Fibroblast of skin of right quadriceps (primary cell): Measurements from ENCODE around the gene MAP3K4.
A peak's percentile ranks its signal among the peaks of the same experiment; 100 is the strongest.
"Not testable (repeated sequence)": the region's sequence is repeated elsewhere in the genome, so short reads cannot be mapped to it uniquely, and the experiment has no call there.

Experiments
- DNase-seq: peaks from one replicate; pipeline ENCODE4 v3.0.0-alpha.2; 2013

Gene MAP3K4

GRCh38 chr6:161091151-161091550 lies 99.6 kb downstream of the MAP3K4 start:
- peak; percentile 26 for DNase-seq

GRCh38 chr6:161091972-161092701 lies 100.6 kb downstream of the MAP3K4 start:
- peak; percentile 78 for DNase-seq

GRCh38 chr6:161094955-161095354 lies 103.4 kb downstream of the MAP3K4 start:
- DNase-seq = peak; percentile 16

- DNase-seq = no peak
These were observed 104.3 kb downstream of the MAP3K4 start for GRCh38 chr6:161095916-161096315.

- no peak for DNase-seq
These were observed 108.5 kb downstream of the MAP3K4 start for GRCh38 chr6:161100072-161100471.

- peak; percentile 12 for DNase-seq
These were observed 109.9 kb downstream of the MAP3K4 start for GRCh38 chr6:161101517-161101916.

GRCh38 chr6:161103475-161103874 lies 111.9 kb downstream of the MAP3K4 start:
- DNase-seq = no peak

GRCh38 chr6:161104966-161105365 lies 113.4 kb downstream of the MAP3K4 start:
- DNase-seq = peak; percentile 59

GRCh38 chr6:161105408-161105807 lies 113.8 kb downstream of the MAP3K4 start:
- no peak for DNase-seq

GRCh38 chr6:161107779-161108730 lies 116.5 kb downstream of the MAP3K4 start:
- DNase-seq = no peak

GRCh38 chr6:161108916-161109315 lies 117.3 kb downstream of the MAP3K4 start:
- no peak for DNase-seq

GRCh38 chr6:161109366-161109765 lies 117.8 kb downstream of the MAP3K4 start:
- no peak for DNase-seq

GRCh38 chr6:161110028-161110779 lies 118.6 kb downstream of the MAP3K4 start:
- DNase-seq = no peak

GRCh38 chr6:161111261-161111660 lies 119.7 kb downstream of the MAP3K4 start:
- no peak for DNase-seq

GRCh38 chr6:161115468-161115867 lies 123.9 kb downstream of the MAP3K4 start:
- no peak for DNase-seq

- no peak for DNase-seq
These were observed 125.0 kb downstream of the MAP3K4 start for GRCh38 chr6:161116554-161116953.

GRCh38 chr6:161117308-161117707 lies 125.7 kb downstream of the MAP3K4 start:
- no peak for DNase-seq

GRCh38 chr6:161117942-161118341 lies 126.4 kb downstream of the MAP3K4 start:
- no peak for DNase-seq

GRCh38 chr6:161123319-161123718 lies 131.8 kb downstream of the MAP3K4 start:
- not testable (repeated sequence) for DNase-seq

GRCh38 chr6:161125591-161125990 lies 134.0 kb downstream of the MAP3K4 start:
- no peak for DNase-seq

- no peak for DNase-seq
These were observed 135.6 kb downstream of the MAP3K4 start for GRCh38 chr6:161127071-161127740.

GRCh38 chr6:161128230-161128629 lies 136.7 kb downstream of the MAP3K4 start:
- DNase-seq = no peak
